H9 (cell line): ENCODE measurements around the gene RAVER1. TPM values are rescaled to one million over a fixed set of nuclear protein-coding genes. Genes with fewer than 3 reads are reported as not detected.

Experiments used
- DNase-seq: peaks from one replicate; pipeline ENCODE4 v3.0.0-alpha.2; 2017
- H2AFZ ChIP-seq: one replicate; pipeline ENCODE4 v1.6.1; 2013; ENCODE audit warnings: mild to moderate bottlenecking, low read length, control low read depth, moderate library complexity
- H2AK5ac ChIP-seq: 2 replicates; pipeline ENCODE4 v1.6.1; 2013; ENCODE audit warnings: low read length, control low read depth, mixed read lengths; ENCODE audit not compliant: insufficient read length
- H2BK120ac ChIP-seq: one replicate; pipeline ENCODE4 v1.6.1; 2013; ENCODE audit warnings: low read depth, mild to moderate bottlenecking, low read length, control low read depth, inconsistent platforms; ENCODE audit not compliant: poor library complexity, severe bottlenecking
- H2BK12ac ChIP-seq: 2 replicates; pipeline ENCODE4 v1.6.1; 2013; ENCODE audit warnings: low read length, control low read depth, mixed read lengths, low read depth; ENCODE audit not compliant: insufficient read length
- H2BK15ac ChIP-seq: 2 replicates; pipeline ENCODE4 v1.6.1; 2013; ENCODE audit warnings: low read depth, low read length, control low read depth
- H2BK20ac ChIP-seq: one replicate; pipeline ENCODE4 v1.6.1; 2013; ENCODE audit warnings: low read depth, mild to moderate bottlenecking, low read length, control low read depth, inconsistent platforms; ENCODE audit not compliant: poor library complexity, severe bottlenecking
- H2BK5ac ChIP-seq: 2 replicates; pipeline ENCODE4 v1.6.1; 2013; ENCODE audit warnings: low read length, control low read depth, mixed read lengths; ENCODE audit not compliant: insufficient read length
- H3K14ac ChIP-seq: 2 replicates; pipeline ENCODE4 v1.6.1; 2013; ENCODE audit warnings: low read length, control low read depth; ENCODE audit not compliant: insufficient read depth
- H3K18ac ChIP-seq: 2 replicates; pipeline ENCODE4 v1.6.1; 2013; ENCODE audit warnings: low read depth, mild to moderate bottlenecking, mixed read lengths, low read length, control low read depth; ENCODE audit not compliant: insufficient read length
- H3K23ac ChIP-seq: 2 replicates; pipeline ENCODE4 v1.6.1; 2013; ENCODE audit warnings: low read length, control low read depth, mixed read lengths, low read depth; ENCODE audit not compliant: insufficient read length
- H3K23me2 ChIP-seq: 2 replicates; pipeline ENCODE4 v1.6.1; 2013; ENCODE audit warnings: low read depth, mild to moderate bottlenecking, mixed read lengths, low read length, control low read depth; ENCODE audit not compliant: insufficient read length, poor library complexity, severe bottlenecking
- H3K27ac ChIP-seq: 2 replicates; pipeline ENCODE4 v1.5.1; 2013; ENCODE audit warnings: low read length, control low read depth, mixed read lengths, low read depth; ENCODE audit not compliant: insufficient read length
- H3K27me3 ChIP-seq: 2 replicates; pipeline ENCODE4 v1.6.1; 2013; ENCODE audit warnings: low read length, control low read depth, inconsistent platforms; ENCODE audit not compliant: insufficient read depth
- H3K4ac ChIP-seq: 2 replicates; pipeline ENCODE4 v1.6.1; 2013; ENCODE audit warnings: low read depth, mild to moderate bottlenecking, control low read depth, inconsistent platforms, low read length, moderate library complexity
- H3K4me1 ChIP-seq: 2 replicates; pipeline ENCODE4 v1.6.1; 2013; ENCODE audit warnings: low read length, control low read depth, inconsistent platforms; ENCODE audit not compliant: insufficient read depth
- H3K4me2 ChIP-seq: 2 replicates; pipeline ENCODE4 v1.6.1; 2013; ENCODE audit warnings: low read length, control low read depth, mixed read lengths; ENCODE audit not compliant: insufficient read length, insufficient read depth
- H3K56ac ChIP-seq: 2 replicates; pipeline ENCODE4 v1.6.1; 2013; ENCODE audit warnings: low read depth, mild to moderate bottlenecking, mixed read lengths, low read length, control low read depth; ENCODE audit not compliant: insufficient read length
- H3K79me1 ChIP-seq: 2 replicates; pipeline ENCODE4 v1.6.1; 2013; ENCODE audit warnings: low read depth, mild to moderate bottlenecking, moderate library complexity, low read length, control low read depth, inconsistent platforms; ENCODE audit not compliant: insufficient read depth, poor library complexity, severe bottlenecking
- H3K79me2 ChIP-seq: 2 replicates; pipeline ENCODE4 v1.6.1; 2013; ENCODE audit warnings: low read length, control low read depth, inconsistent platforms; ENCODE audit not compliant: insufficient read depth
- H3K9ac ChIP-seq: 2 replicates; pipeline ENCODE4 v1.6.1; 2013; ENCODE audit warnings: low read length, control low read depth, mixed read lengths; ENCODE audit not compliant: insufficient read length; ENCODE audit errors: extremely low read depth
- H3K9me3 ChIP-seq: one replicate; pipeline ENCODE4 v1.6.1; 2013; ENCODE audit warnings: low read depth, low read length, inconsistent platforms; ENCODE audit not compliant: control insufficient read depth
- H3T11ph ChIP-seq: one replicate; pipeline ENCODE4 v1.6.1; 2013; ENCODE audit warnings: mild to moderate bottlenecking, low read length, control low read depth, inconsistent platforms
- H4K20me1 ChIP-seq: one replicate; pipeline ENCODE4 v1.6.1; 2013; ENCODE audit not compliant: control insufficient read depth, insufficient read length, insufficient read depth
- H4K5ac ChIP-seq: 2 replicates; pipeline ENCODE4 v1.6.1; 2013; ENCODE audit warnings: low read depth, mild to moderate bottlenecking, mixed read lengths, low read length, control low read depth; ENCODE audit not compliant: insufficient read length
- H4K8ac ChIP-seq: replicated peaks from 2 replicates; pipeline ENCODE4 v1.6.1; 2013; ENCODE audit warnings: low read length, control low read depth, mixed read lengths, low read depth; ENCODE audit not compliant: insufficient read length
- H4K91ac ChIP-seq: 2 replicates; pipeline ENCODE4 v1.6.1; 2013; ENCODE audit warnings: low read depth, mild to moderate bottlenecking, moderate library complexity, mixed read lengths, low read length, control low read depth; ENCODE audit not compliant: insufficient read length
- H3K27ac Mint-ChIP-seq, 3 experiments: 2 replicates in 2 of 3; 3 replicates in 1 of 3; pipeline ENCODE4 v1.8.0; 2020 to 2021; ENCODE audit warnings: mixed read lengths in 3 of 3, mild to moderate bottlenecking in 1 of 3, moderate library complexity in 1 of 3
- H3K27me3 Mint-ChIP-seq: 2 replicates; pipeline ENCODE4 v1.8.0; 2021; ENCODE audit warnings: low read depth, mild to moderate bottlenecking, moderate library complexity, mixed read lengths
- H3K36me3 Mint-ChIP-seq, 3 experiments: 2 replicates in 2 of 3; 3 replicates in 1 of 3; pipeline ENCODE4 v1.8.0; 2020 to 2021; ENCODE audit warnings: low read depth in 3 of 3, mixed read lengths in 3 of 3; ENCODE audit not compliant: insufficient read depth in 1 of 3
- H3K4me1 Mint-ChIP-seq, 2 experiments: 2 replicates each; pipeline ENCODE4 v1.8.0; 2020; ENCODE audit warnings: mixed read lengths in 2 of 2
- H3K4me3 Mint-ChIP-seq, 2 experiments: 2 replicates in 1 of 2; 3 replicates in 1 of 2; pipeline ENCODE4 v1.8.0; 2020 to 2021; ENCODE audit warnings: mild to moderate bottlenecking in 2 of 2, mixed read lengths in 2 of 2, moderate library complexity in 1 of 2
- H3K9me3 Mint-ChIP-seq, 2 experiments: 2 replicates in 1 of 2; 3 replicates in 1 of 2; pipeline ENCODE4 v1.8.0; 2020; ENCODE audit warnings: mild to moderate bottlenecking in 2 of 2, mixed read lengths in 2 of 2, moderate library complexity in 1 of 2
- CTCF ChIP-seq: fragments of 200-600 bp; sonication (generic); conservative IDR thresholded peaks from 3 replicates; pipeline ENCODE4 v1.8.0; 2021; ENCODE audit warnings: antibody characterized with exemption, mild to moderate bottlenecking
- WGBS: extraction: QIAGEN DNeasy Blood & Tissue Kit; methylation state at CpG from one replicate; pipeline ENCODE4 v1.1.7; 2013; ENCODE audit warnings: missing lambda C conversion rate, low lambda C conversion rate, mixed read lengths; ENCODE audit not compliant: insufficient read length; ENCODE audit errors: extremely low coverage; 5-methylcytosine and 5-hydroxymethylcytosine counted together
- total RNA-seq: library from RNA; stranded (reverse); gene quantifications from 2 replicates; pipeline ENCODE4 v1.2.1, GENCODE V29; 2021

The RAVER1 gene
- total RNA-seq, 1 experiment from 2014 or later: 74.7 TPM

- Mint-ChIP-seq H3K4me3 (no peak overlapping the region), H3K36me3 (peaks cover 0 to 1% (median 0%) of the 10 kb centered on the region in 3 experiments; a peak in 1 of 7 replicates), H3K9me3 (no peaks in the 10 kb centered on the region), H3K27ac (no peak overlapping the region), H3K4me1 (peaks cover 1 to 5% of the 10 kb centered on the region in 2 experiments), H3K27me3 (no peaks in the 10 kb centered on the region)
- no peak overlapping the region for H3T11ph ChIP-seq
- H2BK15ac ChIP-seq: no peak overlapping the region
- no peak overlapping the region for H2BK12ac ChIP-seq
- H3K9me3 ChIP-seq: no peaks in the 10 kb centered on the region
- H3K18ac ChIP-seq: no peak overlapping the region
- H3K9ac ChIP-seq: no peak overlapping the region
- no peak for DNase-seq
- no peak overlapping the region for H2AK5ac ChIP-seq
- no peak overlapping the region for H2BK120ac ChIP-seq
- H4K20me1 ChIP-seq: no peaks in the 10 kb centered on the region
- no peak overlapping the region for H3K27ac ChIP-seq
- no peak overlapping the region for H2AFZ ChIP-seq
- H3K14ac ChIP-seq: no peak overlapping the region
- no peaks in the 10 kb centered on the region for H3K27me3 ChIP-seq
- no peak overlapping the region for H4K91ac ChIP-seq
- no peak overlapping the region for H3K4ac ChIP-seq
- H3K79me2 ChIP-seq: no peaks in the 10 kb centered on the region
- no peaks in the 10 kb centered on the region; the same call in 1 of the 2 replicates for H3K4me1 ChIP-seq
- WGBS: no CpG with 5 or more reads among the region's 10 CpGs
- H3K23me2 ChIP-seq: no peaks in the 10 kb centered on the region
- H4K8ac ChIP-seq: no peak overlapping the region
- no peaks in the 10 kb centered on the region for H3K79me1 ChIP-seq
- no peak overlapping the region for H2BK5ac ChIP-seq
- TF ChIP-seq CTCF: no peak
- H3K4me2 ChIP-seq: no peak overlapping the region
- no peak overlapping the region for H4K5ac ChIP-seq
- no peak overlapping the region for H3K23ac ChIP-seq
- no peak overlapping the region for H2BK20ac ChIP-seq
- H3K56ac ChIP-seq: no peak overlapping the region
Observed at GRCh38 chr19:10344780-10345179, 11.5 kb upstream of the RAVER1 start.
